BE2C (cell line): Measurements from ENCODE around the gene TEPSIN. TPM values are rescaled to one million over a fixed set of nuclear protein-coding genes. Genes with fewer than 3 reads are reported as not detected.

Experiments
- DNase-seq: peaks from one replicate; pipeline ENCODE4 v3.0.0-alpha.2; 2020
- H3K27me3 ChIP-seq: fragments of 250-450 bp; sonication (Bioruptor Pico); 2 replicates; pipeline ENCODE4 v1.5.1; 2020; ENCODE audit warnings: mild to moderate bottlenecking
- H3K36me3 ChIP-seq: fragments of 250-450 bp; sonication (Bioruptor Pico); 2 replicates; pipeline ENCODE4 v1.5.1; 2020; ENCODE audit warnings: mild to moderate bottlenecking
- H3K4me1 ChIP-seq: fragments of 250-450 bp; sonication (Bioruptor Pico); 2 replicates; pipeline ENCODE4 v1.5.1; 2020
- H3K4me3 ChIP-seq: 2 replicates; pipeline ENCODE4 v1.5.1; 2011; ENCODE audit warnings: low read depth, low read length
- H3K9me3 ChIP-seq: fragments of 250-450 bp; sonication (Bioruptor Pico); 2 replicates; pipeline ENCODE4 v1.5.1; 2020
- CTCF ChIP-seq: IDR thresholded peaks from 2 replicates; pipeline ENCODE4 v1.5.1; 2012; ENCODE audit warnings: mild to moderate bottlenecking, low read depth, low read length
- polyA plus RNA-seq: library from polyadenylated mRNA; unstranded; fragments of >200 nt; gene quantifications from one replicate; pipeline ENCODE4 v1.2.1, GENCODE V29; 2012; ENCODE audit warnings: low read depth, missing spikeins; ENCODE audit not compliant: insufficient read length, insufficient read depth

Gene TEPSIN
- 43.8 TPM for polyA plus RNA-seq

- H3K4me3 ChIP-seq = peak within 1 kb of the TSS; percentile 95
- H3K27me3 ChIP-seq = no peaks in the 10 kb centered on the region
- peaks cover 2% of the 10 kb centered on the region; the same call in 1 of the 2 replicates for H3K4me1 ChIP-seq
- H3K36me3 ChIP-seq = peaks cover 13% of the 10 kb centered on the region
- no peak for TF ChIP-seq CTCF
- peak; percentile 98 for DNase-seq
- H3K9me3 ChIP-seq = no peaks in the 10 kb centered on the region
Measured at GRCh38 chr17:81238815-81239713, at the start of gene TEPSIN, which contains the start of gene NDUFAF8. TEPSIN (minus strand) TSS chr17:81239055; CDS start chr17:81239033, 22 bp downstream. NDUFAF8 (plus strand) TSS chr17:81239318; CDS start chr17:81239364, 46 bp downstream.

DNA sequence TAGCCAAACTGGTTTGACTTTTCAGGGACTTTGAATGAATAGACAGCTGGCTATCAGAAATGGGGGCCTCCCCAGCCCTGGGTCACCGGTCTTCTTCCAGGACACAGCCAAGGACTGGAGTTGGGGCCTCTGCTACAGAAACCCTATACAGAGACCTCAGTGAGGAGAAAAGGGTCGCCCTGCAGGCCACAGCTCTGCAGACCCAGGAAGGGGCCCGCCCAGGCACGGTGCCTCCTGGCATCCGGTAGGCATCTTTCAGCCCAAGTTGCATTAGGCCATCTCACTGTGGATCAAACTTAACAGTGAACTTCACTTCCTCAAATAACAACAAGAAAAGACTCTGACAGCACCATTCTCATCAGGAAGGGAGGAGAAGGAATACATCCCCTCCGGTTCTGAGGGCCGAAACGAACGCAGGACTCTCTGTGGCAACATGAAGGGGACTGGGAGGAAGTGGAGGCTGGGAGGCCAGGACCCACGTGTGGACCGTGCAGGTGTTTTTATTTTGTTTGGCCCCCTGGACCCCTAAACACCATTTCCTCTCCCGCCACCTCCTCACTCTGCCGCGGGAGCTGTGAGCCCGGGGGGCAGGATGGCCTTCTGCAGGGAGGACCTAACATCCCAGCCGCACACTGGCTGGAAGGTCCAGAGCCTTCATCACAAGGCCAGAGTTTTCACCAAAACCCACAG is 49.0 kb upstream of the TEPSIN start:
- Histone ChIP-seq H3K4me1 (peaks cover under 1% of the 10 kb centered on the region; the same call in 1 of the 2 replicates), H3K27me3 (no peaks in the 10 kb centered on the region), H3K4me3 (no peak overlapping the region), H3K9me3 (no peaks in the 10 kb centered on the region), H3K36me3 (no peaks in the 10 kb centered on the region)
- DNase-seq = no peak
- no peak for TF ChIP-seq CTCF

GRCh38 chr17:81287152-81287551 is 48.3 kb upstream of the TEPSIN start:
- no peak overlapping the region for H3K4me3 ChIP-seq
- no peaks in the 10 kb centered on the region for H3K36me3 ChIP-seq
- no peak for TF ChIP-seq CTCF
- no peak for DNase-seq
- no peaks in the 10 kb centered on the region for H3K9me3 ChIP-seq
- no peaks in the 10 kb centered on the region for H3K4me1 ChIP-seq
- no peaks in the 10 kb centered on the region for H3K27me3 ChIP-seq

DNA sequence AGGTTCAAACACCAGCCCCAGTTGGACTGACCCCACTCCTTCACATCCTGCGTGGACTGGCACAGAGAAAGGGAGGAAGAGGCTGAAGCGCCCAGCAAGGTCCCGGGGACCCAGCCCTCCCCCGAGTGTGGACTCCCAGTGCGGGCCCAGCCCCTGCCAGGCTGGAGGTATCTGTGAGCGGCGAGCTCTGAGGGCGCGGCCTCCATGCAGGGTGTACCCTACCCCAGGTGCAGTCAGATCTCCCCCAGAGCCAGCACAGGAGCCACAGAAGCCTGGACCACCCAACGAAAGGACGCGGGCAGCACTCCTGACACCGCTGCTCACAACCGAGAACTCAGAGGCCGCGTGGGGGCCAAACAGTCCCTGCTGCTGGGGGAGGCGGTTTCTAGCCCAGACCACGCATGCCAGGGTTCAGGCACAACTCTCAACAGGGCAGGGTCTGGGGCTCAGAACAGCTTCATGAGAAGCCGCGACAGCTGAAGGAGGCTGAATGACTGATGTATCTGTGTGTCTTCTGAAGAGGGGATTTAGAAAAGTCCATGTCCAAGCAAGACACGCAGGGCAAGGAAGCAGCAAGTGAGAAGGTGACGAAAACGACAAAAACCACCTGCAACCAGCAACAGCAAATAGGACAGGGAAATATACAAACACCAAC is 47.8 kb upstream of the TEPSIN start:
- Histone ChIP-seq H3K4me3 (no peak overlapping the region), H3K36me3 (no peaks in the 10 kb centered on the region), H3K9me3 (no peaks in the 10 kb centered on the region), H3K4me1 (no peaks in the 10 kb centered on the region), H3K27me3 (no peaks in the 10 kb centered on the region)
- no peak for TF ChIP-seq CTCF
- DNase-seq = no peak

DNA sequence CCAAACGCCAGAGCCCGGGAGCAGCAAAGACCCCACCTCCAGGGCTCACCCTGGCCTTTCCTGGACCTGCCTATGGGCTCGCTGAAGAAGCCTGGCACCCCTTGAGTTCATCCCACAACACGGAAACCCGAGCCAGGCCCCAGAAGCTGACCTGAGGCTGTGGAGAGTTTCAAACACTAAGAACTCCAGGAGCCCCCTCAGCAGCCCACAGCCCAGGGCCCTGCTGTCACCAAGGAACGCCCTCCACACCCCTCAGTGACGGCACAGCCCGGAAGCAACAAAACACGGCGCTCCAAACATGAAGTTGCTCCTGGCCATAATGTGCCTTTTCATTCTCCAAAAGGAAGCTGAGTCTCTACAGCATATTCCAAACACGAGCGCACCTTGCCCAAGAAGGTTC is 47.0 kb upstream of the TEPSIN start:
- H3K27me3 ChIP-seq = no peaks in the 10 kb centered on the region
- TF ChIP-seq CTCF = no peak
- H3K4me1 ChIP-seq = no peaks in the 10 kb centered on the region
- H3K4me3 ChIP-seq = no peak overlapping the region
- no peak for DNase-seq
- no peaks in the 10 kb centered on the region for H3K36me3 ChIP-seq
- H3K9me3 ChIP-seq = no peaks in the 10 kb centered on the region
